ENCODE data around the gene RBM17. TPM values are rescaled to one million over a fixed set of nuclear protein-coding genes. Genes with fewer than 3 reads are reported as not detected.
A peak's percentile ranks its signal among the peaks of the same experiment; 100 is the strongest.

The RBM17 gene
- total and polyA plus RNA-seq, 10 of the 15 experiments (the other 5 are each of a cell fraction or from before 2014, with no cell fraction given), result 28.4 to 181 (median 83.9) TPM

- no peak for TF ChIP-seq SMAD5 (IDR thresholded peaks at IDR 0.05; ENCODE audit: low read depth)
- no peak for TF ChIP-seq YY1 (IDR thresholded peaks at IDR 0.05; ENCODE audit: low read depth, low read length)
- peak; percentile 67; the same call in 2 of the 3 replicates for TF ChIP-seq POU2F2 (IDR thresholded peaks at IDR 0.05; ENCODE audit: borderline replicate concordance, low read depth, low read length)
- TF ChIP-seq ZNF217 (IDR thresholded peaks at IDR 0.05), result peak; percentile 86
- TF ChIP-seq BRCA1 (IDR thresholded peaks at IDR 0.05; ENCODE audit: low read depth, low read length), result no peak
- TF ChIP-seq GABPA (IDR thresholded peaks at IDR 0.05; ENCODE audit: low read depth), result 0 out of 2 replicates have a peak, but pooled peaks have one; percentile 43
- no peak for TF ChIP-seq NFYA (IDR thresholded peaks at IDR 0.05; ENCODE audit: borderline replicate concordance, low read depth, low read length)
- TF ChIP-seq RELB (IDR thresholded peaks at IDR 0.05; ENCODE audit: low read depth), result peak; percentile 97
- TF ChIP-seq ZBTB4 (CRISPR knock-in tag; IDR thresholded peaks at IDR 0.05), result no peak
- no peak for TF ChIP-seq KAT2A (conservative IDR thresholded peaks at IDR 0.05; ENCODE audit: control insufficient read depth, low read depth, low read length)
- peak; percentile 53 for TF ChIP-seq CUX1 (IDR thresholded peaks at IDR 0.05; ENCODE audit: insufficient replicate concordance, low read depth, low read length)
- TF ChIP-seq ZBED1 (IDR thresholded peaks at IDR 0.05; ENCODE audit: borderline replicate concordance), result peak; percentile 92
- TF ChIP-seq NR2C2 (IDR thresholded peaks at IDR 0.05; ENCODE audit: borderline replicate concordance, control insufficient read depth, insufficient read length, low read depth), result no peak
- TF ChIP-seq ZNF384 (IDR thresholded peaks at IDR 0.05; ENCODE audit: borderline replicate concordance, low read depth, low read length), result peak; percentile 66; the same call in 1 of the 2 replicates
These were observed 36.3 kb upstream of the RBM17 start (continued) for GRCh38 chr10:6052247-6053221.
